Fibroblast of pulmonary artery (primary cell): ENCODE measurements around the gene FLNB.

Source experiments
- DNase-seq: peaks from one replicate; pipeline ENCODE4 v3.0.0-alpha.2; 2010; ENCODE audit warnings: low read depth
- H3K4me3 ChIP-seq: replicated peaks from 2 replicates; pipeline ENCODE4 v1.5.1; 2011; ENCODE audit warnings: low read depth, mild to moderate bottlenecking, control low read depth, low read length, moderate library complexity
- CTCF ChIP-seq: IDR thresholded peaks from 2 replicates; pipeline ENCODE4 v1.5.1; 2011; ENCODE audit warnings: mild to moderate bottlenecking, control low read depth, low read length, inconsistent platforms; ENCODE audit errors: missing control alignments

Gene FLNB

GRCh38 chr3:58191361-58191991 lies 183.3 kb downstream of the FLNB start:
- no peak for DNase-seq
- no peak for TF ChIP-seq CTCF

GRCh38 chr3:58192069-58192468 lies 183.8 kb downstream of the FLNB start:
- DNase-seq = no peak
- no peak for TF ChIP-seq CTCF
- no peak overlapping the region for H3K4me3 ChIP-seq

More at GRCh38 chr3:58191361-58191991, 183.3 kb downstream of the FLNB start:
- H3K4me3 ChIP-seq = no peak overlapping the region

- no peak for TF ChIP-seq CTCF
- DNase-seq = no peak
- no peak overlapping the region for H3K4me3 ChIP-seq
These were observed 185.6 kb downstream of the FLNB start for GRCh38 chr3:58193682-58194407.

- H3K4me3 ChIP-seq = no peak overlapping the region
- TF ChIP-seq CTCF = no peak
- no peak for DNase-seq
These were observed 189.4 kb downstream of the FLNB start for GRCh38 chr3:58197588-58197987.

- no peak overlapping the region for H3K4me3 ChIP-seq
- peak; percentile 48 for DNase-seq
- no peak for TF ChIP-seq CTCF
These were observed 190.1 kb downstream of the FLNB start for GRCh38 chr3:58198362-58198761.

GRCh38 chr3:58198804-58199203 lies 190.6 kb downstream of the FLNB start:
- peak; percentile 55 for DNase-seq
- H3K4me3 ChIP-seq = no peak overlapping the region
- no peak for TF ChIP-seq CTCF
